HUES64 (cell line): Measurements from ENCODE around the gene PIAS1.

Experiments
- H3K27ac ChIP-seq: 2 replicates; pipeline ENCODE4 v1.7.0; 2013; ENCODE audit warnings: low read depth, low read length, inconsistent platforms
- H3K27me3 ChIP-seq: 2 replicates; pipeline ENCODE4 v1.6.1; 2013; ENCODE audit warnings: mild to moderate bottlenecking, low read length; ENCODE audit not compliant: insufficient read depth
- H3K36me3 ChIP-seq: 2 replicates; pipeline ENCODE4 v1.6.1; 2013; ENCODE audit warnings: mild to moderate bottlenecking, low read length; ENCODE audit not compliant: insufficient read depth
- H3K4me1 ChIP-seq: 2 replicates; pipeline ENCODE4 v1.6.1; 2013; ENCODE audit warnings: mild to moderate bottlenecking, low read length, moderate library complexity; ENCODE audit not compliant: insufficient read depth
- H3K4me3 ChIP-seq: 2 replicates; pipeline ENCODE4 v1.5.1; 2013; ENCODE audit warnings: mild to moderate bottlenecking, low read length, moderate library complexity
- H3K9ac ChIP-seq: 2 replicates; pipeline ENCODE4 v1.6.1; 2013; ENCODE audit warnings: mild to moderate bottlenecking, low read depth, low read length
- H3K9me3 ChIP-seq: 2 replicates; pipeline ENCODE4 v1.6.1; 2013; ENCODE audit warnings: low read depth, low read length; ENCODE audit not compliant: insufficient read depth
- WGBS: fragments of 150-250, 120-280 bp; methylation state at CpG from one replicate; pipeline ENCODE4 v1.1.7; 2013; ENCODE audit warnings: missing lambda C conversion rate; 5-methylcytosine and 5-hydroxymethylcytosine counted together

Gene PIAS1

GRCh38 chr15:68022061-68022460 is 32.1 kb upstream of the PIAS1 start:
- no peak overlapping the region for H3K9ac ChIP-seq
- no peak overlapping the region for H3K27ac ChIP-seq
- H3K4me3 ChIP-seq = no peak overlapping the region
- no peaks in the 10 kb centered on the region for H3K9me3 ChIP-seq
- H3K27me3 ChIP-seq = no peaks in the 10 kb centered on the region
- H3K36me3 ChIP-seq = no peaks in the 10 kb centered on the region
- WGBS = 91% methylated on average over 5 of the region's 5 CpGs
- H3K4me1 ChIP-seq = no peaks in the 10 kb centered on the region

DNA sequence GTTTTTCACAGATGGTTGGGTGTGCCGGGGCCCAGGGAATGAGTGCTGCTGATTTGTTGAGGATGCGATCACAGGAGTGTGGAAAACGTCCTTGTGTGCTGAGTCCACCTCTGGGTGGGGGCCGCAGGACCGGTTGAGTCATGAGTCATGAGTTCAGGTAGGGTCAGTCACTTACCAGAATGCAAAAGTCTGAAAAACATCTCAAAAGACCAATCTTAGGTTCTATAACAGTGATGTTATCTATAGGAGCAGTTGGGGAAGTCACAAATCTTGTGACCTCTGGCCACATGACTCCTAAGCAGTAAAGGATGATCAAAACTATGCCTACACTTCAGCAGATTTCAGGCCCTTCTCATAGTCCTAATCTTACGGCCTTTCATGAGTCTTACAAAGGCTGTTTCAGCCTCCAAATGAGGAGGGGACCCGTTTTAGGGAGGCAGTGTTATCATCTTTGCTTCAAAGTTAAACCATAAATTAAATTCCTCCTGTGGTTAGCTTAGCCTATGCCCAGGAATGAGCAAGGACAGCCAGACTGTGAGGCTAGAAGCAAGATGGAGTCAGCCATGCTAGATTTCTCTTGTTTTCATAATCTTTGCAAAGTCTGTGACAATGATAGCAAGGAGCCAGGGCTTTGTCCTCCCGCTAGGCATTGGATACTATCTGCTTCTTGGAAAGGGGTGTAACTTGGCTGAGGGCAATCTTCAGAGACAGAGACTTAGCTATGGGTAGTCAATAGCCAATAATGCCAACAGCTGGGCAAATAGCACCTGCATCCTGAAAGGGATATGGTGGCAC is 30.6 kb upstream of the PIAS1 start:
- Histone ChIP-seq H3K9me3 (no peaks in the 10 kb centered on the region), H3K9ac (no peak overlapping the region), H3K4me1 (no peaks in the 10 kb centered on the region), H3K4me3 (no peak overlapping the region), H3K27ac (no peak overlapping the region), H3K36me3 (no peaks in the 10 kb centered on the region), H3K27me3 (no peaks in the 10 kb centered on the region)
- whole genome bisulfite sequencing = 94% methylated on average over 8 of the region's 8 CpGs

GRCh38 chr15:68025835-68026424 is 28.2 kb upstream of the PIAS1 start:
- no peaks in the 10 kb centered on the region for H3K4me1 ChIP-seq
- H3K27ac ChIP-seq = no peak overlapping the region
- no peaks in the 10 kb centered on the region for H3K9me3 ChIP-seq
- no peaks in the 10 kb centered on the region for H3K27me3 ChIP-seq
- 93% methylated on average over 6 of the region's 6 CpGs for WGBS
- no peaks in the 10 kb centered on the region for H3K36me3 ChIP-seq
- H3K9ac ChIP-seq = no peak overlapping the region
- H3K4me3 ChIP-seq = no peak overlapping the region

- H3K9me3 ChIP-seq = no peaks in the 10 kb centered on the region
- no peak overlapping the region for H3K27ac ChIP-seq
- H3K27me3 ChIP-seq = no peaks in the 10 kb centered on the region
- H3K36me3 ChIP-seq = no peaks in the 10 kb centered on the region
- H3K4me3 ChIP-seq = no peak overlapping the region
- no peaks in the 10 kb centered on the region for H3K4me1 ChIP-seq
- no peak overlapping the region for H3K9ac ChIP-seq
- WGBS = 88% methylated on average over 9 of the region's 9 CpGs
Measured at GRCh38 chr15:68027388-68027787, 26.7 kb upstream of the PIAS1 start.

- no peak overlapping the region for H3K27ac ChIP-seq
- no peak overlapping the region for H3K9ac ChIP-seq
- WGBS = 84% methylated on average over 7 of the region's 7 CpGs
- H3K27me3 ChIP-seq = no peaks in the 10 kb centered on the region
- no peak overlapping the region for H3K4me3 ChIP-seq
- no peaks in the 10 kb centered on the region for H3K9me3 ChIP-seq
- no peaks in the 10 kb centered on the region for H3K4me1 ChIP-seq
- H3K36me3 ChIP-seq = no peaks in the 10 kb centered on the region
Measured at GRCh38 chr15:68028137-68028887, 25.8 kb upstream of the PIAS1 start.

DNA sequence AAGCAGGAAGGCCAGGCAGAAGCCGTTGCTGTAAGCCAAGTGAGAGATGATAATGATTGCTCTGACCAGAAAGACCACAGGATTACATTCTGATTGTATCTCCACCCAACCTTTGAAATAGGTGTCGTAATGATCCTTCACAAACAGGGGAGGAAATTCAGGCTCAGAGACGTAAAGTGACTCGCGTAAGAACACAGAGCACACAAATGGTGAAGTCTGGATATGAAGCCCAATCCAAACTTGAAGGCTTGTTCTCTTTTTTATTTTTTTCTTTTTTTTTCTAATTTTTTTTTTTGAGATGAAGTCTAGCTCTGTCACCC is 25.3 kb upstream of the PIAS1 start:
- Histone ChIP-seq H3K9ac (no peak overlapping the region), H3K9me3 (no peaks in the 10 kb centered on the region), H3K36me3 (no peaks in the 10 kb centered on the region), H3K27me3 (no peaks in the 10 kb centered on the region), H3K4me1 (no peaks in the 10 kb centered on the region), H3K27ac (no peak overlapping the region), H3K4me3 (no peak overlapping the region)
- WGBS = 95% methylated on average over 5 of the region's 5 CpGs

DNA sequence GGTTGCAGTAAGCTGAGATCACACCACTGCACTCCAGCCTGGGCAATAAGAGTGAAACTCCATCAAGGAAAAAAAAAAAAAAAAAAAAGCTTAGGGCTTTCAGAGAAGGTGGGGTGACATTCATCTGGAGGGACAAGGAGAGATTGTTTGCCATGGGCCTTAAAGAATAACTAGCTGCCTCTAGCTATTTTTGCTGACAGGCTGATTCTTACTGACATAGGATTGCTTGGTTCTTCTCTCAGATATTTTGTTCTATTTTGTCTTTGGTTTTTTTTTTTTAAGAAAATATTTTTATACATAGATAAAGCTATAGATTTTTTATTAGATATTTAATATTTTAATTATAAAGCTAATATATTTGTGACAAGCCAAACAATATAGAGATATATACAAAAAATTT is 24.2 kb upstream of the PIAS1 start:
- Histone ChIP-seq H3K9me3 (no peaks in the 10 kb centered on the region), H3K4me3 (no peak overlapping the region), H3K36me3 (no peaks in the 10 kb centered on the region), H3K9ac (no peak overlapping the region), H3K27ac (no peak overlapping the region), H3K4me1 (no peaks in the 10 kb centered on the region), H3K27me3 (no peaks in the 10 kb centered on the region)

DNA sequence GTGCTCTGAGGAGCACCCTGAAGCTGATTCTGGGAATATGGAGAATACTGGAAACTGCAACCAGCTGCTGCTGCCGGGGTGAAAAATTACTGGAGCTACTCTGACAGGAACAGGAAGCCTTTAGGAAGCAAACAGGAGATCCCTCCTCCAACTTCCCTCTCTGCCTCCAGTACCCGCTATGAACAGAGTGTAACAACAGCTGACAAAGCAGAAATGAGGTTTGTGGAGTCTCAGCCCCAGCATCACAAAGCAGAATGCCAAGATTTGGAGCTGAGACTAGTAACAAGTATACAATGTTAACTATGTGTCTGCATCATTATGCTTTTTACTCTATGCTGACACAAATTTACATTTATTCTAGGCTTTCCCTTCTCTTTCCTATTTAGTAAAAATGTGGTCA is 22.7 kb upstream of the PIAS1 start:
- Histone ChIP-seq H3K9me3 (no peaks in the 10 kb centered on the region), H3K4me1 (no peaks in the 10 kb centered on the region), H3K27me3 (no peaks in the 10 kb centered on the region), H3K4me3 (no peak overlapping the region), H3K27ac (no peak overlapping the region), H3K36me3 (no peaks in the 10 kb centered on the region), H3K9ac (no peak overlapping the region)
- WGBS = 89% methylated on average over 2 of the region's 2 CpGs

DNA sequence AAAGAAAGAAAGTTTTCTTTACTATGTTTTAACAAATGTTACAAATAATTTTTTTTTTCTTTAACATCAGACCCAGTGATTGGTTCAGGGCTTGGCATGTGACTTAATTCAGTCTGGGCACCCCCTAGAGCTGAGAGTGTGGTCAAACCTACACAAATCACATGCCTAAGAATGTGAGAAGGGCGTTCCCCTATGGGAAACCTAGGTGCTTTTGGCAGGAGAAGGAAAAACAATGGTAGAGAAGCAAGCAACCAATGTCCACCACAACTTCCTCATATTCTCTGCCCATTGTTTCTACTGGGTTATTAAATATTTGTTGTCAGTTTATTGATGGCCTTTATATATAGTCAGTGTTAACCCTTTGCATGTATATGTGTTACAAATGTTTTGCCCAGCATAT is 21.4 kb upstream of the PIAS1 start:
- no peaks in the 10 kb centered on the region for H3K36me3 ChIP-seq
- WGBS = no CpG with 5 or more reads among the region's 1 CpG
- H3K27me3 ChIP-seq = no peaks in the 10 kb centered on the region
- no peaks in the 10 kb centered on the region for H3K9me3 ChIP-seq
- H3K27ac ChIP-seq = no peak overlapping the region
- H3K4me3 ChIP-seq = no peak overlapping the region
- no peak overlapping the region for H3K9ac ChIP-seq
- no peaks in the 10 kb centered on the region for H3K4me1 ChIP-seq

DNA sequence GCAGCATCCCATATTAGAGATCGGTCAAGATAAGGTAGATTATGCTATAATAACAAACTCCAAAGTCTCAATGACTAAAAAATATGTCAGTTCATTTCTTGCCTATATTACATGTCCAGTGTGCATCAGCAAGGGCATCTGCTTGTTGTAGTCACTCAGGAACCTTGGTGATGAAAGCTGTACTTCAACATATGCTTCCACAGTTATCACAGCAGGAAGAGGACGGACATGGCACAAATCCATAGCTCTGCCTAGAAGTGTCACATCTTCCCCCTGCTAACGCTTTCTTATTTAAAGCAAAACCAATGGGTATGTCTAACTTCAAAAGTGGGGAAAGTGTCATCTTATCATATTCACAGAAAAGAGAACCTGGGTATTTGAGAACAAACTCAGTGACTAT is 20.0 kb upstream of the PIAS1 start:
- Histone ChIP-seq H3K36me3 (no peaks in the 10 kb centered on the region), H3K9ac (no peak overlapping the region), H3K4me1 (no peaks in the 10 kb centered on the region), H3K27ac (no peak overlapping the region), H3K9me3 (no peaks in the 10 kb centered on the region), H3K4me3 (no peak overlapping the region), H3K27me3 (no peaks in the 10 kb centered on the region)
- WGBS = 93% methylated on average over 3 of the region's 3 CpGs

GRCh38 chr15:68034719-68035293 is 19.3 kb upstream of the PIAS1 start:
- Histone ChIP-seq H3K36me3 (no peaks in the 10 kb centered on the region), H3K27me3 (no peaks in the 10 kb centered on the region), H3K9ac (no peak overlapping the region), H3K4me3 (no peak overlapping the region), H3K9me3 (no peaks in the 10 kb centered on the region), H3K4me1 (no peaks in the 10 kb centered on the region), H3K27ac (no peak overlapping the region)
- 93% methylated on average over 1 of the region's 1 CpG for WGBS
